Neural progenitor cell (in vitro differentiated cells): ENCODE measurements around the gene RSAD2.

Experiments
- CTCF ChIP-seq: fragments of 200-600 bp; sonication (generic); IDR thresholded peaks from 2 replicates; pipeline ENCODE4 v1.5.1; 2017; ENCODE audit warnings: antibody characterized with exemption, mild to moderate bottlenecking
- EZH2phosphoT487 ChIP-seq: fragments of 200-600 bp; sonication (generic); IDR thresholded peaks from 2 replicates; pipeline ENCODE4 v1.6.1; 2017; ENCODE audit warnings: antibody characterized with exemption

- TF ChIP-seq CTCF (no peak), EZH2phosphoT487 (no peak)
These were observed 55.3 kb downstream of the RSAD2 start for GRCh38 chr2:6932828-6933227.
